Measurements from ENCODE around the gene HOXD12. TPM values are rescaled to one million over a fixed set of nuclear protein-coding genes. Genes with fewer than 3 reads are reported as not detected.

Gene HOXD12
- 0.42 TPM in 1 of 2 replicates, not detected in the other for total RNA-seq (2014; rRNA removed; shearing (Covaris generic))
- 0.06 and 0.48 TPM in 2 replicates for polyA plus RNA-seq (2015; cell fraction: cytosol; rRNA removed)
- 0.28 and 0.80 TPM in 2 replicates for polyA plus RNA-seq (2015; cell fraction: nucleus; rRNA removed)

DNA sequence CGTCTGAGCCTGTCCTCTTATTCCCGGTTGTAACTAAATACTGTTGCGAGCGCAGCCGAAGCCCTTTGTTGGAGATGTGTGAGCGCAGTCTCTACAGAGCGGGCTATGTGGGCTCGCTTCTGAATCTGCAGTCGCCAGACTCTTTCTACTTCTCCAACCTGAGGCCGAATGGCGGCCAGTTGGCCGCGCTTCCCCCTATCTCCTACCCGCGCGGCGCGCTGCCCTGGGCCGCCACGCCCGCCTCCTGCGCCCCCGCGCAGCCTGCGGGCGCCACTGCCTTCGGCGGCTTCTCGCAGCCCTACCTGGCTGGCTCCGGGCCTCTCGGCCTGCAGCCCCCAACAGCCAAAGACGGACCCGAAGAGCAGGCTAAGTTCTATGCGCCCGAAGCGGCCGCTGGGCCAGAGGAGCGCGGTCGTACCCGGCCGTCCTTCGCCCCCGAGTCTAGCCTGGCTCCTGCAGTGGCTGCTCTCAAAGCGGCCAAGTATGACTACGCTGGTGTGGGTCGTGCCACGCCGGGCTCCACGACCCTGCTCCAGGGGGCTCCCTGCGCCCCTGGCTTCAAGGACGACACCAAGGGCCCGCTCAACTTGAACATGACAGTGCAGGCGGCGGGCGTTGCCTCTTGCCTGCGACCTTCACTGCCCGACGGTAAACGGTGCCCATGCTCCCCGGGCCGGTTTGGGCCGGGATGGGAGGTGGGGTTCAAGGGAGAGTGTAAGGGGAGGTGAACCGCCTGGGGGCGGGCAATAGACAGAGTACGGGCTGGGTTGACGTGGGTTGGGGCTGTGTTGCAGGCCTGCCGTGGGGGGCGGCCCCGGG is at the start of gene HOXD12:
Gene HOXD12 (plus strand): TSS at position 68 of the 819 bp plus-strand sequence. CDS start 7 bp downstream, at position 75.
- in situ Hi-C loops (cut with HindIII; ENCODE audit: low pct_unique_long_range_greater_than_20kb, low sequenced_read_pairs) = no loop called here
- DNase-seq (ENCODE audit: low read depth, low spot score) = no peak

DNA sequence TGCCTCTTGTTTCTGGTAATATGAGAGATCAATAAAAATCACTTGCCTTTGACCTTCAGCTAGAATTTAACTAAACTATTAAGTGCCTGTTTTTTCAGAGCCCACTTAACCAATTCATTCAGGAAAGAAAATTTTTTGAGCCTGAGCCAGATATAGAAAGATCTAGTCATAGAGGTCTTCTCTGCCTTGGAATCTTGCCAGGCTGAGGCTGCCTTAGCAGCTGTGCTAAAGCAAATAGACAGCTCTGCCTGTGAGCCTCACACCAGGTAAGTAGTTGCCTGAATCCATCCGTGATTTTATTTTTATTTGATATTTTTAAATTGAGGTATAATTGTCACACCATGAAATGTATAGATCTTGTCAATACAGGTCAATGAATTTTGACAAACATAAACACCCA is 43.2 kb upstream of the HOXD12 start:
- DNase-seq (ENCODE audit: low read depth, low spot score) = no peak
- in situ Hi-C loops (cut with HindIII; ENCODE audit: low pct_unique_long_range_greater_than_20kb, low sequenced_read_pairs) = no loop called here

- in situ Hi-C loops (cut with HindIII; ENCODE audit: low pct_unique_long_range_greater_than_20kb, low sequenced_read_pairs) = no loop called here
- no peak for DNase-seq (ENCODE audit: low read depth, low spot score)
Observed at GRCh38 chr2:176063958-176064357, 35.6 kb upstream of the HOXD12 start.

- no peak for DNase-seq (ENCODE audit: low read depth, low spot score)
- in situ Hi-C loops (cut with HindIII; ENCODE audit: low pct_unique_long_range_greater_than_20kb, low sequenced_read_pairs) = no loop called here
Observed at GRCh38 chr2:176066645-176067588, 32.7 kb upstream of the HOXD12 start.

DNA sequence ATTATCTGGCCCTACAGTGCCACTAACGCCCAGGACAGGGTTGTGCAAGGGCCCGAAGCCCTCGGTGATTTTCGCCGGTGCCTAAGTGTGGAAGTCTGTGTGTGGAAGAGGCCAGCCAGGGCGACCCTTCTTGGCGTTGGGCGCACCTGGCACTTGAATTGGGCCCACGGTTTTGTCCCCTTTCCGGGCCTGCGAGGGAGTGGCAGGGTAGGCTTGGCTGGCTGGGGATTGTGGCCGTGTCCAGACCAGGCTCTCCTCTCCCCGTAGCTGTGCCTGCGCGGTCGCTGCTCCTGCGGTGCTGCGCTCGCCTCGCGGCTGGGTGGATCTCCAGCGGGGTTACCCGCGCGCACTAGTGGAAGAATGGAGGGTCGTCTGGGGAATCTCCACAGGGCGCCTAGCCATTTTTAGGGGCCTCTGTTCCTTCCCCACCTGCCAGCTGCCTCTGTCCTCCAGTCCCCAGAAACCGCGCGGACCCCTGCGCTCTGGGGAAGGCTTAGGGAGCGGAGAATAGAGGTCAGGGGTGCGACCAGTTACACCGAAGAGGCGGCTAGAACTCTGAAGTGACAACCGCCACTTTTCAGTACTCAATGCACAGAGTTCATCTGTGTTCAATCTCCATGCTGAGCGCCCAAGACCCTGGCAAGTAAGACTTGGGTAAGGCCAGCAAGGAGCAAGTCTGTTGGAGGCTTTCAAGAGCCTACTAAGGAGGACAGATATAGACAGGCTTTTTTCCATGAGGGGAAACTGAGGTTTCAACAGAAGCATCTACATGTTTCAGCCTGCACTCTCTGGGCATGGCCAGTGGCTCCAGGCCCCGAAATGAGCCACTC is 31.8 kb upstream of the HOXD12 start:
- in situ Hi-C loops (cut with HindIII; ENCODE audit: low pct_unique_long_range_greater_than_20kb, low sequenced_read_pairs) = no loop called here
- no peak for DNase-seq (ENCODE audit: low read depth, low spot score)

- in situ Hi-C loops (cut with HindIII; ENCODE audit: low pct_unique_long_range_greater_than_20kb, low sequenced_read_pairs) = no loop called here
- DNase-seq (ENCODE audit: low read depth, low spot score) = no peak
Observed at GRCh38 chr2:176068419-176068832, 31.2 kb upstream of the HOXD12 start.

DNA sequence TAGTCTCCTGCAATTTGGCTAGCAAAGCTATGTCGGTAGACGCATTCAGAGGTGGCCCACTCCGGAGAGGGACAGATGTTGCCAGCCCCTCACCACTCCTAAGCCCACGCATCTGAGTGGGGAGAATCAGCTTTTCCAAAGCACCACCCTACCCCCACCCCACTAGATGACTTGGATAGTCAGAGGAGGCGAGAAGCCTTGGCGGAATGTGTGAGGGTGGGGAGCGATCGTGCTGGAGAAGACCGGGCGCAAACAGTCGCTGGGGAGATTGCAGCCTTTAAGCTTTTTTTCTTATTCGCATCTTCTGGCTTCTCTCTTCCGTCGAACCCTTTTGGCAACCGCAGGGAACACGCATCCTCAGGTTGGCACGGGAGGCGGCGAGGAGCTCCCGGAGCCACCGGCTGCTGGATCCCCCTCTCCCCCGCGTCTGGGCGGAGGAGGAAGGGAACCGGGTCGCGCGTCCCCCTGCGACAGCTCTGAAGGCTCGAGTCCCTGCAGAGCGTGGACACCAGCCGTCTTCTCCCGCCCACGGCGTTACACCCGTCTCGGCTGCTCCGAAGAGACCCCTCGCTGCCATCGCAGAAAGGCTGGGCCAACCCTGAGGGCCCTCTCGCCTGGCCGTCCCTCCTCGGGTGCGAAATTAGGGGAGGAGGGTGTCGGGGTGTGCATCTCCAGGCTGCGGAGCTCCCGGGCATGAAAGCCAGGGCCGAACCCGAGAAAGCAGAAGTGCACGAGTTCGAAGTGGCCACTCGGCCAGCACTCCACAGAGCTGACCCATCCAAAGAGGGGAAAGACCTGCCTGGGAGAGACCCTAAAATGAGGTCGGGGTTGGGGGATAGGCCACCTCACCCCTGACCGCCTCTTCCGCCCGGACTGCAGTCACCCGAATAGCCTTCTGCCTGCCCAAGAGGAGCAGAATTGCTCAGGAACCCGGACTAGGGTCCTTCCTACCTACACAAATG is 28.0 kb upstream of the HOXD12 start:
- no peak for DNase-seq (ENCODE audit: low read depth, low spot score)
- in situ Hi-C loops (cut with HindIII; ENCODE audit: low pct_unique_long_range_greater_than_20kb, low sequenced_read_pairs) = no loop called here

DNA sequence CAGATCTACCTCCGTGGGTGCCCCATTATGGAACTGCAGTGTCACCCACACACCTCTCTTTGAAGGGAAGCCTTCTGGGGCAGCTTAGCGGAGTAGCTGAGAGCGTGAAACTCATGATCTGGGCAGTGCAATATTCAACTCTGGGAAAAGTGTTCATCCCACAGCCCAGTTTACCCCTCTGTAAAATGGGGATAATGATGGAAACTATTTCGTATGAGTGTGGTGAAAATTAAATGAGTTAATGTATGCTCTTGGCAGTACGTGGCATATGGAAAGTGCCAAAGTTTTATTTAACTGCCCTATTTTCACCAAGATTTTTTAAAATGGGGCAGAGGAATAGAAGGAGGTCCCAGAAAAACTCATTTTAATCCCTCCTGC is 27.3 kb upstream of the HOXD12 start:
- in situ Hi-C loops (cut with HindIII; ENCODE audit: low pct_unique_long_range_greater_than_20kb, low sequenced_read_pairs) = no loop called here
- DNase-seq (ENCODE audit: low read depth, low spot score) = no peak

DNA sequence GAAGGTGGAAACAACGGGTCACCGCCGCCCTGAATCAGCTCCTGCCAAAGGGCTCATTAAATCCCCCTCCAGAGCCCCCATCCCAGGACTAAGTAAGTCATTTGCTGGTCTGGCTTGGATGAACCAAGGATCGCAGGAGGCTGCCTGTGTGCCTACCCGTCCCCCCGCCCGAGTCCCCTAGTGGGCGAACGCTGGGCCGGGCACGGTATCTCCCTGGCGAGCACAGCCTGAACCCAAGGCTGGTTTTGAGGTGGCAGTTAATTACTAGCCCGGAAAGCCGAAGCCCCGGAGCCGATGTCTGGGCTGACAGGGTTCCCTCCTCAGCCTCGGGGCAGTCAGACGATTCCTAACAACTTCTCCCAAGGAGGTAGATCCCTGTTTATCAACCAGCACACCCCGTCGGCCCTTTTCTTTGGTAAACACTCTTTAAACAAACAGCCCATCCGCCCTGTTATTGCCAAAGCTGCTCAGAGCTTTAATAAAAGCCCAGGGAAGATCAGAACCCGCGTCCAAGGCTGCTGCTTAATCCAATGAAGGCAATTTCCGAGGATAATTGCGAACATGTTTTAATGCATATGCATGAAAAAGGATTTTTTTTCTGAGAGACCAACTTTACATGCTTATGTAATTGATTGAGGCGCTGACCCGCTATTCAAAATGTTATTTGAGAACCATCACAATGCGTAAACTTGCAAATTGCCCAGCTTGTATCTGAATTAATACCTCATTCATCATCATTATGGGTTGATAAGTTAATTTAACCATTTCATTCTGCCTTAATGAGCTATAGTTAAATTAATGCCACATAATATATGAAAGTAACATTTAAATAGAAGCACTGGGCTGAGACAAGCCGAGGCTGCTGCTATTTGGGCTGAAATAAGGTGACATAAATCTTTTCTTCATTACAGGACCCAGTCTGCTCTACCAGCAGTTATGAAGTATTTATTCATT is 26.4 kb upstream of the HOXD12 start:
- in situ Hi-C loops (cut with HindIII; ENCODE audit: low pct_unique_long_range_greater_than_20kb, low sequenced_read_pairs) = no loop called here

DNA sequence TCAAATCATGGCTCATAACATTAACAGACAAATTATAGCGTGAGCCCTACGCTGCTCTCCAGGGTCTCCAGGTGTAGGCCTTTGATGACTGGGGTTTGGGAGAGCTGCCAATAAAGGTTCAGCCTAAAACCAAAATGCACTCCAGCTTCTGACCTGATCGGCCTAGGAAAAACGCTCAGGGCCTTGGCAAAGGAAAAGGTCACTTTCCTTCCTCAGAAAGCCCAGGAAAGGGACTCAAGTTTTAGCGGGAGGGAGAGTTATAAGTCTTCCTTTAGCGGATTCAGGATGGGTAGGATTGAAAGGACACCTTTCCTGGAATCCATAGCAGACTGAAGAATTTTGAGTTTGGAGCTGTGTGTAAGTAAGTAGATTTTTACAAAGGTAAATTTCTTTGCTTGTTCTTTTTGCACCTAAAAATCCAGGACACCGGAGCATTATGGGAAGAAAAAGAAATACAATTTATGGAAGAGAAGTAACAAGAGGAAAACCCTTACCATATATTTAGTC is 24.6 kb upstream of the HOXD12 start:
- in situ Hi-C loops (cut with HindIII; ENCODE audit: low pct_unique_long_range_greater_than_20kb, low sequenced_read_pairs) = no loop called here
- DNase-seq (ENCODE audit: low read depth, low spot score) = no peak

More for the DNA sequence above, 26.4 kb upstream of the HOXD12 start:
- DNase-seq (ENCODE audit: low read depth, low spot score) = no peak

DNA sequence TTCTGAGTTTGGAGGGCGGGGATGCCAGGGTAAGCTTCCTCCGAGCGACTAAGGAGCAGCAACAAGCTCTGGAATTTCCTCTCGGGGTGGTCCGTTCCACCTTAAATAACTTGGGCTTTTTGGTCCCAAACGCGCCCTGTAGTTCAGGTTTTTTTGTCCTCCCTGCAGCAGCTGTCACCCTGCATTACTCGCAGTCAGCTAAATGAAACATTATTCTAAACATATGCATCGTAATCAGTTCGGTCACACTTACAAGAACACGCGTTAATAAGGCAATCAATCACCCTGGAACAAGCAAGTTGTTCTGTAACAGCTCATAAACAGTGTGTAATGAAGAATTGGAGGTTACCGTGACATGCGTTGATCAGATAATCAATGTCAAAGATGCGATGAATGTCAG is 24.1 kb upstream of the HOXD12 start:
- in situ Hi-C loops (cut with HindIII; ENCODE audit: low pct_unique_long_range_greater_than_20kb, low sequenced_read_pairs) = no loop called here
- DNase-seq (ENCODE audit: low read depth, low spot score) = no peak

DNA sequence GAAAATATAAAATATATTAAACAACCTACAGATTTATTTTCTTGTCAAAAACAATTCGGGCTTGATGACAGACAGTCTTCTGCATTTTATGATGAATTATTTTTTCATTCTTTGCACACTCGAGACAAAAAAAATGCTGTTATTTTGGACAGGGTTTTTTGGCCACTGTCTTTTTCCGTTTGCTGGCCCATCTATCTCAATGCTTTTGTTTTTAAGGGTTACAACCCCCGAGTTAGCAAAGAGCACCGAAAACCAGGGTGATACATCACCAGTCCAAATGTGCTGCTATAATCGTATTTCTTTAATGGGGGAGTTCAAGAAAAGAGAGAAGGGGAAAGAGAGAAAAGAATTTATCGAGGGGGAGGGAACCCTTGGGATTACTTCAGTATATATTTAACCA is 23.5 kb upstream of the HOXD12 start:
- DNase-seq (ENCODE audit: low read depth, low spot score) = no peak
- in situ Hi-C loops (cut with HindIII; ENCODE audit: low pct_unique_long_range_greater_than_20kb, low sequenced_read_pairs) = no loop called here

DNA sequence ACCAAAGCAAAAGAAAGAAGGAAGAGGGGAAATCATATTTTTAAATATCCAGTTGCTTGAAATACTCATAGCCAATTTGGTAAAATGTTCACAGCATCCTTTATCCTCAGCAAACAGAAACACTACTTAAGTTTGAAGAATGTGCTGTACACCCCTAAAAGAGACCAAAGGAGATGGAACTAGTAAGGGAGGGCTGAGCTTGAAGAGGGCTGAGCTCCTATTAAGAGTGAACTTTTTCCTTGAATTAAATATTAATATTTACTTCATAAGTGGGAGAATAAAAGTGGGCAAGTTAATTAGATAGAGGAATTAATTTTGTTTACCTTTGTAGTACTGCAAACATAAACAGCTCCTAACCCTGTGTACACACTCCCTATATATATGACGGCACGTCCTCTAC is 22.8 kb upstream of the HOXD12 start:
- in situ Hi-C loops (cut with HindIII; ENCODE audit: low pct_unique_long_range_greater_than_20kb, low sequenced_read_pairs) = no loop called here
- no peak for DNase-seq (ENCODE audit: low read depth, low spot score)

DNA sequence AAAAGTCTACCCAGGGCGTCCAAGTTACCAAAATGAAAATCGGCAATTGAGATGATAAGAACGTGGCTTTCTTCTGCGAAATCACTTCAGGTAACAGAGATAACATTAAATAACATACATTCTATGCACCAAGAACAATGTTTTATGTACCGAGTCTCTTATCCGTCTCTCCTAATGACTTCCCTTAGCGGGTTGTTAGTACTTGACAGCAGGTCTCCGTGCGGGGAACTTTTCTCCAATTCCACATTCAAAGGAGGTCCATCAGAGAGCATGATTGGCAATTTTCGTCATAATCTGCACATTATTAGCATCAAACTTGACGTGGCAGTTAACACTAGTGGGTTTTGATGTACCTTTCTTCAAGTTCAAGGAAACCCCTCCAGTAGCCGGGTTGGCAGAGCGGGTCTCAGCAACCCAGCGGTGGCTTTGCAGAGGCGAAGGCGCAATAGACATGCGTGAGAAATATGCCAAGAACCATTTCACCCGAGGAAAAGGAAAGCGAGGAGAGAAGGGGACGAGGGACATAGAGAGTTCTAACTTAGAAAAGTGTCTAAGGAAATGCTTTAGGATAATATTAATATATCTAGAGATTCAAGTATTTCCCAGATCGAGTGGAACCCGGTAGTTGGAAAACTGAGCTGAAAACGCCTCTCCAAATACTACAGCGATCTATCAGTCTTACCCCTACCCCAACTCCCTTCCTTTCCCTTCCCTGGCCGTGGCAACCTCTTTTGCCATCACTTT is 20.9 kb upstream of the HOXD12 start:
- in situ Hi-C loops (cut with HindIII; ENCODE audit: low pct_unique_long_range_greater_than_20kb, low sequenced_read_pairs) = no loop called here
- no peak for DNase-seq (ENCODE audit: low read depth, low spot score)
